HepG2 (cell line): ENCODE measurements around the gene RBM3. TPM values are rescaled to one million over a fixed set of nuclear protein-coding genes. Genes with fewer than 3 reads are reported as not detected.

Experiments used
- ATAC-seq: fragments of 200-7000 bp; cut with Tn5 transposase; 3 replicates; pipeline ENCODE4 v1.9.1; 2020; ENCODE audit warnings: mild to moderate bottlenecking, moderate library complexity
- BruUV-seq: library from RNA; stranded (reverse); fragments of 400-500 nt; replicated peaks from 2 replicates; lab custom pipeline; 2021; lab: Mats Ljungman, UMichigan
- CTCF ChIA-PET: fragments of 300-600 bp; formaldehyde crosslinking; extraction: SDS; loops from one replicate; lab custom pipeline; 2021; ENCODE audit warnings: low total read pairs, inconsistent platforms, low intra/inter-chr PET ratio; lab: Yijun Ruan, JAX
- POLR2A ChIA-PET: fragments of 350-600 bp; sonication (Branson Sonifier 250); formaldehyde crosslinking; loops from one replicate; lab custom pipeline; 2020; ENCODE audit warnings: antibody characterized with exemption, inconsistent platforms; lab: Yijun Ruan, JAX
- DNase-seq: peaks from one replicate; pipeline ENCODE4 v3.0.0-alpha.2; 2015; ENCODE audit warnings: low spot score
- FAIRE-seq: peaks from 3 replicates; lab custom pipeline; 2011; peaks lifted over from hg19 to GRCh38; lab: Jason Lieb, UNC
- H2AFZ ChIP-seq: one replicate; pipeline ENCODE4 v1.6.1; 2011; ENCODE audit warnings: low read length, inconsistent platforms
- H3K27ac ChIP-seq: fragments of 300-600 bp; 3 replicates; pipeline ENCODE4 v1.8.0; 2011; ENCODE audit warnings: mixed run types, mild to moderate bottlenecking, mixed read lengths, low read length, inconsistent platforms; ENCODE audit not compliant: insufficient read depth; ENCODE audit errors: extremely low read length
- H3K27me3 ChIP-seq, 2 experiments: fragments of 200-600 bp in 1 of 2; 2 replicates in 1 of 2; 3 replicates in 1 of 2; pipeline versions ENCODE4 v1.6.0 to v1.8.0; 2011; ENCODE audit warnings: low read length in 2 of 2, mild to moderate bottlenecking in 2 of 2, moderate library complexity in 2 of 2, inconsistent platforms in 1 of 2; ENCODE audit not compliant: insufficient read depth in 2 of 2, control insufficient read depth in 1 of 2
- H3K36me3 ChIP-seq, 2 experiments: fragments of 200-600 bp in 1 of 2; replicated peaks in 1 of 2; 2 replicates in 1 of 2; 3 replicates in 1 of 2; pipeline versions ENCODE4 v1.5.1 to v1.8.0; 2011; ENCODE audit warnings: low read length in 2 of 2, inconsistent platforms in 1 of 2; ENCODE audit not compliant: insufficient read depth in 2 of 2, control insufficient read depth in 1 of 2
- H3K4me1 ChIP-seq: 2 replicates; pipeline ENCODE4 v1.5.1; 2012; ENCODE audit warnings: low read length, inconsistent platforms; ENCODE audit not compliant: insufficient read depth
- H3K4me2 ChIP-seq: 2 replicates; pipeline ENCODE4 v1.6.0; 2011; ENCODE audit warnings: low read depth, low read length, inconsistent platforms
- H3K4me3 ChIP-seq, 3 experiments: fragments of 200-600 bp in 1 of 3; sonication (generic), shearing (Covaris generic) in 1 of 3; replicated peaks in 1 of 3; 2 replicates each; pipeline ENCODE4 v1.5.1; 2011 to 2016; ENCODE audit warnings: low read length in 3 of 3, inconsistent platforms in 2 of 3, low read depth in 2 of 3, mild to moderate bottlenecking in 2 of 3, control low read depth in 1 of 3, mixed read lengths in 1 of 3; ENCODE audit not compliant: insufficient read depth in 1 of 3
- H3K79me2 ChIP-seq: one replicate; pipeline ENCODE4 v1.6.1; 2011; ENCODE audit warnings: low read length, inconsistent platforms; ENCODE audit not compliant: insufficient read depth
- H3K9ac ChIP-seq: 2 replicates; pipeline ENCODE4 v1.6.0; 2011; ENCODE audit warnings: mild to moderate bottlenecking, low read depth, low read length, inconsistent platforms; ENCODE audit not compliant: insufficient read depth
- H3K9me3 ChIP-seq: 2 replicates; pipeline ENCODE4 v1.5.1; 2012; ENCODE audit warnings: mild to moderate bottlenecking, low read length
- H4K20me1 ChIP-seq: 2 replicates; pipeline ENCODE4 v1.6.0; 2011; ENCODE audit warnings: inconsistent platforms, mild to moderate bottlenecking, low read length, moderate library complexity; ENCODE audit not compliant: insufficient read depth
- AGO2 ChIP-seq: fragments of 200-400 bp; formaldehyde crosslinking; optimal IDR thresholded peaks from 2 replicates; pipeline ENCODE3; 2017; ENCODE audit warnings: mild to moderate bottlenecking, low read depth, low read length, moderate library complexity
- ATF1 ChIP-seq: IDR thresholded peaks from 2 replicates; pipeline ENCODE4 v1.6.1; 2016; ENCODE audit warnings: mild to moderate bottlenecking, control low read depth
- BORCS8-MEF2B ChIP-seq: sonication (generic); formaldehyde crosslinking; IDR thresholded peaks from 2 replicates; pipeline ENCODE4 v1.8.0; 2022; ENCODE audit warnings: mild to moderate bottlenecking, missing genetic modification reagents
- MBD4 ChIP-seq: IDR thresholded peaks from 2 replicates; pipeline ENCODE4 v1.6.1; 2012; ENCODE audit warnings: low read length, inconsistent platforms, borderline replicate concordance
- SIX1 ChIP-seq: sonication (generic); formaldehyde crosslinking; IDR thresholded peaks from 2 replicates; pipeline ENCODE4 v1.4.0; 2020; ENCODE audit warnings: missing genetic modification reagents, borderline replicate concordance
- THAP9 ChIP-seq: sonication (generic); formaldehyde crosslinking; IDR thresholded peaks from 2 replicates; pipeline ENCODE4; 2020; ENCODE audit warnings: missing genetic modification reagents, mild to moderate bottlenecking, borderline replicate concordance
- U2AF1 ChIP-seq: fragments of 200-400 bp; formaldehyde crosslinking; optimal IDR thresholded peaks from 2 replicates; pipeline ENCODE3; 2017; ENCODE audit warnings: mild to moderate bottlenecking, low read depth, low read length
- YEATS2 ChIP-seq: sonication (generic); formaldehyde crosslinking; IDR thresholded peaks from 2 replicates; pipeline ENCODE4 v1.4.0; 2020; ENCODE audit warnings: missing genetic modification reagents, borderline replicate concordance
- ZBTB10 ChIP-seq: sonication (generic); formaldehyde crosslinking; IDR thresholded peaks from 2 replicates; pipeline ENCODE4 v1.4.0; 2020; ENCODE audit warnings: missing genetic modification reagents, borderline replicate concordance
- ZNF468 ChIP-seq: sonication (generic); formaldehyde crosslinking; IDR thresholded peaks from 2 replicates; pipeline ENCODE4 v1.8.0; 2022; ENCODE audit warnings: mild to moderate bottlenecking, moderate library complexity, missing genetic modification reagents
- WGBS: methylation state at CpG from one replicate; pipeline ENCODE4 v1.1.6; 2017; ENCODE audit warnings: low lambda C conversion rate; 5-methylcytosine and 5-hydroxymethylcytosine counted together
- in situ Hi-C: cut with HindIII; loops from 2 replicates; pipeline ENCODE4 v1.10.0; 2017; ENCODE audit warnings: low pct_unique_long_range_greater_than_20kb; ENCODE audit not compliant: extremely low pct_ligation_motif_present
- intact Hi-C: fragments of 100-400 bp; cut with micrococcal nuclease; formaldehyde crosslinking; loops from one replicate; pipeline ENCODE4 v1.10.0; 2022; ENCODE audit not compliant: unreplicated experiment
- polyA plus RNA-seq, 8 experiments: library from polyadenylated mRNA; depleted of rRNA in 3 of 8; stranded (reverse) in 7 of 8; unstranded in 1 of 8; fragments of >200 nt; fragmentation: Illumina TruSeq in 4 of 8; extraction: Trizol in 4 of 8; gene quantifications; 2 replicates each; pipeline versions ENCODE4 v1.2.1 to v1.2.3, GENCODE V29; 2011 to 2016; ENCODE audit warnings: low read depth in 4 of 8, missing spikeins in 1 of 8, mixed read lengths in 1 of 8; ENCODE audit not compliant: insufficient read depth in 1 of 8
- total RNA-seq, 5 experiments: library from RNA; depleted of rRNA; stranded (reverse); fragments of >200 nt; fragmentation: Illumina TruSeq; extraction: Trizol; gene quantifications; 2 replicates each; pipeline ENCODE4 v1.2.3, GENCODE V29; 2016; ENCODE audit warnings: low read depth in 1 of 5
- TF ChIP-seq, protein P1 (sequence below): IDR thresholded peaks from 2 replicates; pipeline ENCODE4 v1.6.1; 2012; ENCODE audit warnings: inconsistent platforms

Gene RBM3
- total and polyA plus RNA-seq, 2 of the 13 experiments (the other 11 are each of a cell fraction or from before 2014, with no cell fraction given), result 123 to 182 TPM

GRCh38 chrX:48560681-48561080 is 13.6 kb upstream of the RBM3 start:
- no peak overlapping the region for H3K9ac ChIP-seq
- no peaks in the 10 kb centered on the region for H3K9me3 ChIP-seq
- WGBS, result 100% methylated on average over 1 of the region's 12 CpGs
- no peak for TF ChIP-seq ZNF468 (CRISPR knock-in tag)
- TF ChIP-seq AGO2, result no peak
- TF ChIP-seq YEATS2 (CRISPR knock-in tag), result no peak
- TF ChIP-seq BORCS8-MEF2B (CRISPR knock-in tag), result no peak
- TF ChIP-seq ATF1, result no peak
- no peak for TF ChIP-seq MBD4
- TF ChIP-seq THAP9, result no peak
- TF ChIP-seq SIX1, result no peak
- no peak for TF ChIP-seq U2AF1
- TF ChIP-seq, protein P1, sequence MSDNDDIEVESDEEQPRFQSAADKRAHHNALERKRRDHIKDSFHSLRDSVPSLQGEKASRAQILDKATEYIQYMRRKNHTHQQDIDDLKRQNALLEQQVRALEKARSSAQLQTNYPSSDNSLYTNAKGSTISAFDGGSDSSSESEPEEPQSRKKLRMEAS, result no peak
- no peak for TF ChIP-seq ZBTB10 (CRISPR knock-in tag)

More at GRCh38 chrX:48560681-48561080, 13.6 kb upstream of the RBM3 start:
- H3K79me2 ChIP-seq, result no peaks in the 10 kb centered on the region
- no peak for ATAC-seq
- peaks cover 5 to 12% of the 10 kb centered on the region in 2 experiments; a peak in 2 of 5 replicates for H3K36me3 ChIP-seq
- CTCF ChIA-PET, result no interaction called here
- no peak overlapping the region for H3K27ac ChIP-seq
- no peak for FAIRE-seq
- H4K20me1 ChIP-seq, result no peaks in the 10 kb centered on the region
- intact Hi-C loops, result no loop called here
- no peak overlapping the region for H3K4me3 ChIP-seq
- no peak for DNase-seq
- no TSS peak for BruUV-seq
- POLR2A ChIA-PET, result no interaction called here
- H3K4me2 ChIP-seq, result no peak overlapping the region
- no peaks in the 10 kb centered on the region for H3K4me1 ChIP-seq
- no peak overlapping the region for H2AFZ ChIP-seq
- in situ Hi-C loops, result no loop called here
- H3K27me3 ChIP-seq, result no peaks in the 10 kb centered on the region
